H1 (cell line): ENCODE data around the gene HTR4. TPM values are rescaled to one million over a fixed set of nuclear protein-coding genes. Genes with fewer than 3 reads are reported as not detected.

Source experiments
- ATF2 ChIP-seq: IDR thresholded peaks from 2 replicates; pipeline ENCODE4 v1.6.1; 2012; ENCODE audit warnings: low read length, inconsistent platforms
- BRCA1 ChIP-seq: IDR thresholded peaks from 2 replicates; pipeline ENCODE4 v1.6.1; 2012; ENCODE audit warnings: low read depth, low read length, improper control_type of control experiment
- JUND ChIP-seq: IDR thresholded peaks from 2 replicates; pipeline ENCODE4 v1.6.1; 2011; ENCODE audit warnings: mild to moderate bottlenecking, improper control_type of control experiment, low read length
- KDM1A ChIP-seq: fragments of 200-600, 300-600 bp; sonication (generic); IDR thresholded peaks from 2 replicates; pipeline ENCODE4 v1.7.1; 2016; ENCODE audit warnings: mild to moderate bottlenecking, low read length, borderline replicate concordance
- KDM4A ChIP-seq: IDR thresholded peaks from one replicate; pipeline ENCODE4 v1.7.1; 2012; ENCODE audit warnings: low read depth, mild to moderate bottlenecking, moderate library complexity, low read length, inconsistent platforms; ENCODE audit not compliant: severe bottlenecking
- POLR2A ChIP-seq, 2 experiments: IDR thresholded peaks; 1 replicate in 1 of 2; 2 replicates in 1 of 2; pipeline ENCODE4 v1.6.1; 2011; ENCODE audit warnings: low read depth in 2 of 2, low read length in 2 of 2, mild to moderate bottlenecking in 2 of 2; ENCODE audit errors: control extremely low read depth in 1 of 2
- ZNF274 ChIP-seq: IDR thresholded peaks from 2 replicates; pipeline ENCODE4 v1.7.0; 2012; ENCODE audit warnings: low read length, borderline replicate concordance; ENCODE audit errors: extremely low read depth
- polyA plus RNA-seq, 7 experiments: library from polyadenylated mRNA; depleted of rRNA in 3 of 7; stranded (reverse) in 5 of 7; unstranded in 2 of 7; fragments of >200 nt in 5 of 7; fragments of 200-250 nt in 2 of 7; gene quantifications; 1 replicate in 5 of 7; 2 replicates in 1 of 7; 4 replicates in 1 of 7; pipeline versions ENCODE4 v1.2.1 to v1.2.3, GENCODE V29; 2011 to 2013; ENCODE audit warnings: missing spikeins in 2 of 7, mixed read lengths in 2 of 7
- total RNA-seq: library from RNA; stranded (reverse); fragmentation: NEBNext Ultra II Directional; extraction: Animal tissue kit (Norgen Biotek cat#: 25700); gene quantifications from 2 replicates; pipeline ENCODE4 v1.2.1, GENCODE V29; 2021

The HTR4 gene
- total and polyA plus RNA-seq, 2 of the 8 experiments (the other 6 are each of a cell fraction or from before 2014, with no cell fraction given) = not detected

- no peak for TF ChIP-seq KDM1A
- no peak for TF ChIP-seq JUND
- TF ChIP-seq ATF2 = no peak
- no peak for TF ChIP-seq POLR2A (IDR thresholded peaks at IDR 0.05; ENCODE audit: control extremely low read depth in 1 of 2, low read depth in 2 of 2, low read length in 2 of 2)
- TF ChIP-seq KDM4A = no peak
- TF ChIP-seq ZNF274 = no peak
- TF ChIP-seq BRCA1 = no peak
These were observed 2.8 kb downstream of the HTR4 start (continued) for GRCh38 chr5:148651528-148651927.
